Nephron (organoid): Measurements from ENCODE around the gene MPPE1.

Source experiments
- H3K27ac Mint-ChIP-seq, 3 experiments: 2 replicates each; pipeline ENCODE4 v1.8.0; 2020; ENCODE audit warnings: mixed read lengths in 3 of 3, mild to moderate bottlenecking in 2 of 3, moderate library complexity in 1 of 3
- H3K27me3 Mint-ChIP-seq: 2 replicates; pipeline ENCODE4 v1.8.0; 2021; ENCODE audit warnings: low read depth, mild to moderate bottlenecking, moderate library complexity, mixed read lengths
- H3K36me3 Mint-ChIP-seq: 2 replicates; pipeline ENCODE4 v1.8.0; 2020; ENCODE audit warnings: low read depth, mixed read lengths
- H3K4me1 Mint-ChIP-seq: 2 replicates; pipeline ENCODE4 v1.8.0; 2020; ENCODE audit warnings: mixed read lengths
- H3K4me3 Mint-ChIP-seq, 3 experiments: 2 replicates each; pipeline ENCODE4 v1.8.0; 2020; ENCODE audit warnings: mild to moderate bottlenecking in 3 of 3, mixed read lengths in 3 of 3, moderate library complexity in 2 of 3
- H3K9me3 Mint-ChIP-seq: 2 replicates; pipeline ENCODE4 v1.8.0; 2020; ENCODE audit warnings: mixed read lengths
- CTCF ChIP-seq, 3 experiments: fragments of 200-600 bp; sonication (generic); IDR thresholded peaks; one replicate each; pipeline ENCODE4 v1.5.0; 2021; ENCODE audit warnings: antibody characterized with exemption in 3 of 3; ENCODE audit not compliant: unreplicated experiment in 3 of 3

MPPE1 gene

GRCh38 chr18:11840493-11840892, 67.6 kb downstream of the MPPE1 start:
- H3K27me3 Mint-ChIP-seq = no peaks in the 10 kb centered on the region
- no peak for TF ChIP-seq CTCF (IDR thresholded peaks at IDR 0.05; ENCODE audit: unreplicated experiment in 3 of 3)
- H3K4me3 Mint-ChIP-seq = no peak overlapping the region
- no peaks in the 10 kb centered on the region for H3K9me3 Mint-ChIP-seq
- no peak overlapping the region for H3K27ac Mint-ChIP-seq
- H3K4me1 Mint-ChIP-seq = no peaks in the 10 kb centered on the region
- H3K36me3 Mint-ChIP-seq = no peaks in the 10 kb centered on the region

- no peaks in the 10 kb centered on the region for H3K4me1 Mint-ChIP-seq
- no peaks in the 10 kb centered on the region for H3K27me3 Mint-ChIP-seq
- no peak overlapping the region for H3K27ac Mint-ChIP-seq
- H3K4me3 Mint-ChIP-seq = no peak overlapping the region
- H3K9me3 Mint-ChIP-seq = no peaks in the 10 kb centered on the region
- no peaks in the 10 kb centered on the region for H3K36me3 Mint-ChIP-seq
- no peak for TF ChIP-seq CTCF (IDR thresholded peaks at IDR 0.05; ENCODE audit: unreplicated experiment in 3 of 3)
These were observed 68.6 kb downstream of the MPPE1 start for GRCh38 chr18:11839556-11839955.

- Mint-ChIP-seq H3K36me3 (no peaks in the 10 kb centered on the region), H3K27me3 (no peaks in the 10 kb centered on the region), H3K4me3 (no peak overlapping the region), H3K4me1 (no peaks in the 10 kb centered on the region), H3K9me3 (no peaks in the 10 kb centered on the region), H3K27ac (no peak overlapping the region)
- TF ChIP-seq CTCF (IDR thresholded peaks at IDR 0.05; ENCODE audit: unreplicated experiment in 3 of 3) = no peak
These were observed 73.3 kb downstream of the MPPE1 start for GRCh38 chr18:11834772-11835171.
